Measurements from ENCODE around the gene TMF1.

DNA sequence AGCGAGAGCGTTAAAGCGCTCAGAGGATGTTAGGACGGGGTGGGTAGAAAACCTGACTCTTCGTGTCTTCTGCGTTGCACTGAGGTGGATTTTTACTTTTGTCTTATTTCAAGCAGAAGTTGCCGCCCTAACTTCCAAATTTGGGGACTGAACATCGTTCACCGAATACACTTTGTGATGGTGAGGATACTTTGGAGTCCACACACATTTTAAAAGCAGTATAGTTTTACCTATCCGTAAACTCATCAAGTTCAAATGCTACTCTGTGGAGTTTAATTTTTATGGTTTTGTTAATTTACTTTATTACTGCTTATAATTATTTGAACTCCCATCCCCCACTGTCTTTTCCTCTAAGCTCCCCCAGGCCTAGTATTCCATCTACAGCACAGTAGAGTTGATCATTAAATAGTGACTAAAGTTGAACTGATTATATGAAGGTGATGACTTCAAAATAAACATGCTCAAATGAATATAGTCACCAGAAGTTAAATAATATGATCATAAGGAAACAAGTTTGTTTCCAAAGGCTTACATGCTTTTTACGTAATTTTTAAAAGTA is 38.0 kb downstream of the TMF1 start:
- TF ChIP-seq, protein P1, sequence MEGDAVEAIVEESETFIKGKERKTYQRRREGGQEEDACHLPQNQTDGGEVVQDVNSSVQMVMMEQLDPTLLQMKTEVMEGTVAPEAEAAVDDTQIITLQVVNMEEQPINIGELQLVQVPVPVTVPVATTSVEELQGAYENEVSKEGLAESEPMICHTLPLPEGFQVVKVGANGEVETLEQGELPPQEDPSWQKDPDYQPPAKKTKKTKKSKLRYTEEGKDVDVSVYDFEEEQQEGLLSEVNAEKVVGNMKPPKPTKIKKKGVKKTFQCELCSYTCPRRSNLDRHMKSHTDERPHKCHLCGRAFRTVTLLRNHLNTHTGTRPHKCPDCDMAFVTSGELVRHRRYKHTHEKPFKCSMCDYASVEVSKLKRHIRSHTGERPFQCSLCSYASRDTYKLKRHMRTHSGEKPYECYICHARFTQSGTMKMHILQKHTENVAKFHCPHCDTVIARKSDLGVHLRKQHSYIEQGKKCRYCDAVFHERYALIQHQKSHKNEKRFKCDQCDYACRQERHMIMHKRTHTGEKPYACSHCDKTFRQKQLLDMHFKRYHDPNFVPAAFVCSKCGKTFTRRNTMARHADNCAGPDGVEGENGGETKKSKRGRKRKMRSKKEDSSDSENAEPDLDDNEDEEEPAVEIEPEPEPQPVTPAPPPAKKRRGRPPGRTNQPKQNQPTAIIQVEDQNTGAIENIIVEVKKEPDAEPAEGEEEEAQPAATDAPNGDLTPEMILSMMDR (IDR thresholded peaks at IDR 0.05; ENCODE audit: low read depth, low read length): no peak
- TF ChIP-seq MYC (IDR thresholded peaks at IDR 0.05; ENCODE audit: low read depth, low read length): no peak
- TF ChIP-seq POLR2A (IDR thresholded peaks at IDR 0.05; ENCODE audit: extremely low read depth, insufficient read length): no peak
